Activated T-helper 17 cell treated with anti-CD3 and anti-CD28 coated beads, Interleukin-2, amount 50 U/mL, for 72 hours (primary cell): ENCODE measurements around the gene APOE. TPM values are rescaled to one million over a fixed set of nuclear protein-coding genes. Genes with fewer than 3 reads are reported as not detected.
A peak's percentile ranks its signal among the peaks of the same experiment; 100 is the strongest.
"Not testable (repeated sequence)": the region's sequence is repeated elsewhere in the genome, so short reads cannot be mapped to it uniquely, and the experiment has no call there.

Experiments
- ATAC-seq: fragments of 150-1000 bp; cut with Tn5 transposase; replicated peaks from 2 replicates; pipeline ENCODE4 v1.10.0; 2021; ENCODE audit warnings: mild to moderate bottlenecking, moderate library complexity
- H3K27ac Mint-ChIP-seq: one replicate; pipeline ENCODE4 v1.8.0; 2022; ENCODE audit warnings: mixed read lengths
- H3K27me3 Mint-ChIP-seq: one replicate; pipeline ENCODE4 v1.8.0; 2022; ENCODE audit warnings: mixed read lengths
- H3K36me3 Mint-ChIP-seq: one replicate; pipeline ENCODE4 v1.8.0; 2022; ENCODE audit warnings: low read depth, mild to moderate bottlenecking, mixed read lengths
- H3K4me1 Mint-ChIP-seq: one replicate; pipeline ENCODE4 v1.8.0; 2022; ENCODE audit warnings: mixed read lengths
- H3K4me3 Mint-ChIP-seq: one replicate; pipeline ENCODE4 v1.8.0; 2022; ENCODE audit warnings: mild to moderate bottlenecking, mixed read lengths
- H3K9me3 Mint-ChIP-seq: one replicate; pipeline ENCODE4 v1.8.0; 2022; ENCODE audit warnings: mixed read lengths
- total RNA-seq, 2 donors: library from RNA; stranded (reverse); gene quantifications; one replicate each; pipeline ENCODE4 v1.2.3, GENCODE V29; 2022

APOE gene
- total RNA-seq, 2 donors from 2014 or later, result 0.91 to 2.2 TPM

DNA sequence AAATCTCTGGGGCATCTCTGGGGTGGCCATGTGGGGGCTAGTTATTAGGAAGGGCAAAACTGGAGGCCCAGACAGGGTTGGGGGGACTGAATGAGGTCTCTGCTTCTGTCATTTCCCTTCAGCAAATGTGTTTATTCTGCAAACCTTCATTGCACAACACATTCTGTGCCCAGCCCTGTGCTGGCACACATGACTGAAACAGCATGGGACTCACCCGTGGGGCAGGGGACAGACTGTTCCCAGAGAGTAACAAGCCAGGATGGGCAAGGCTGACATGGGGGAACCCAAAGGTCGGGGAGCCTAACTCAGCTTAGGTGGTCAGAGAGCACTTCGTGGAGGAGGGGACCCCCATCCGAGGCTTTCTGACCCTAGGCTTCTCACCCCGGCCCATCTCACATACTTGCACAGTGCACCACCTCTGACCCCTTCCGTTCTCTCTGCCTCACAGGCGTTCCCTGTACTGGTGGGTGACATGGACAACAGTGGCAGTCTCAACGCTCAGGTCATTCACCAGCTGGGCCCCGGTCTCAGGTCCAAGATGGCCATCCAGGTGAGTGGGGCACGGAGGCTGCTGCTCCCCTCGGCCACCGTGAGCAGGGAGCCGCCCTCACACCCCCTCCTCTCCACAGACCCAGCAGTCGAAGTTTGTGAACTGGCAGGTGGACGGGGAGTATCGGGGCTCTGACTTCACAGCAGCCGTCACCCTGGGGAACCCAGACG is 12.1 kb upstream of the APOE start:
- Mint-ChIP-seq H3K4me3 (peak overlapping the region; percentile 82), H3K36me3 (peaks cover 76% of the 10 kb centered on the region), H3K9me3 (no peaks in the 10 kb centered on the region), H3K27ac (no peak overlapping the region), H3K27me3 (no peaks in the 10 kb centered on the region), H3K4me1 (peaks cover 27% of the 10 kb centered on the region)
- ATAC-seq, result no peak

DNA sequence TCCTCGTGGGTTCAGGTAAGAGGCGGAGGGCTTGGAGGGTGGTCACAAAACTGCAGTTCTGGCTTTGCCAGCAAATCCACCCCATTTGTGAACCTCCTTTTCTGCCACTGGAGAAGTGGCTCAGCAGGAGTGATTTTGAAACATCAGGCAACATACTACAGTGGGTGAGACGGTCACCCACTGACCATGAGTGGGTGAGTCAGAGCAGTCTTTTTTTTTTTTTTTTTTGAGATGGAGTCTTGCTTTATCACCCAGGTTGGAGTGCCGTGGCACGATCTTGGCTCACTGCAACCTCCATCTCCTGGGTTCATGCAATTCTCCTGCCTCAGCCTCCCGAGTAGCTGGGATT is 11.6 kb upstream of the APOE start:
- Mint-ChIP-seq H3K4me1 (peaks cover 26% of the 10 kb centered on the region), H3K27me3 (no peaks in the 10 kb centered on the region), H3K9me3 (no peaks in the 10 kb centered on the region), H3K4me3 (no peak overlapping the region), H3K27ac (no peak overlapping the region), H3K36me3 (peaks cover 76% of the 10 kb centered on the region)
- ATAC-seq, result no peak

DNA sequence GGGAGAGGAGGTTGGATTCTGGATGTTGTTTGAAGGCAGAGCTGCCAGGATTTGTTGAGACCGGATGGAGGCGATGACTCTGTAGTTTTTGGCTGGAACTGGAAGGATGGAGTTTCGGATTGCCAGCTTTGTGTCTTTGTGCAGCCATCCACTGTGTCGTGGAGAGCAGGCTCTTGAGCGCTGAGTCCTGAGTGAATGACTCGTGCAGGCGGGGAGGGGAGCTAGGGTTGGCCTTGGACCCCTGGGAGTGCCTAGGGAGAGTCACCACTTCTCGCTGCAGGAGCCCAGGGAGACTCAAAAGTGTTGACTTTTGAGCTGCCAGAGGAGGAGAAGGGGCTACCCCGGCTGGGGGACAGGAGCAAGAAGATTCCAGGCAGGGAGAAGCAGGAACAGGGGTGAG is 10.7 kb upstream of the APOE start:
- no peaks in the 10 kb centered on the region for H3K27me3 Mint-ChIP-seq
- H3K9me3 Mint-ChIP-seq, result no peaks in the 10 kb centered on the region
- peaks cover 23% of the 10 kb centered on the region for H3K4me1 Mint-ChIP-seq
- peaks cover 86% of the 10 kb centered on the region for H3K36me3 Mint-ChIP-seq
- H3K4me3 Mint-ChIP-seq, result no peak overlapping the region
- no peak for ATAC-seq
- no peak overlapping the region for H3K27ac Mint-ChIP-seq

DNA sequence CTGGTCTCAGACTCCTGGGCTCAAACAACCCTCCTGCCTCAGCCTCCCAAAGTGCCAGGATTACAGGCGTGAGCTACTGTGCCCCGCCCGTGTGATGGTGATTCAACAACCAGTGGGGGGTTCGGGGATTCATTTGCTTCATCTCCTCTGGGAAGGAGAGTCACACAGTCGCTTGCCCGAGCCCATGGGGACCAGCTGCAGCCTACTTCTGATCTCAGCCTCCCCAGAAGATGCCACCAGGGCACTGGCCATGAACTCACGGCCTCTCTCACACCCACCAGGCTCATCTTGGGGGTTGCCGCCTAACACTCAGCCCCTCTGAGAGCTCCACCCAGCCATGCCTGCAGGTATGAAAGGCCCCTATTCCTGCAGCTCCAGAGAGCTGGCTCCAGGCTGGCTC is 7.8 kb upstream of the APOE start:
- no peak for ATAC-seq
- no peak overlapping the region for H3K27ac Mint-ChIP-seq
- no peaks in the 10 kb centered on the region for H3K9me3 Mint-ChIP-seq
- no peaks in the 10 kb centered on the region for H3K27me3 Mint-ChIP-seq
- H3K4me3 Mint-ChIP-seq, result no peak overlapping the region
- H3K4me1 Mint-ChIP-seq, result peaks cover 7% of the 10 kb centered on the region
- H3K36me3 Mint-ChIP-seq, result peaks cover 93% of the 10 kb centered on the region

DNA sequence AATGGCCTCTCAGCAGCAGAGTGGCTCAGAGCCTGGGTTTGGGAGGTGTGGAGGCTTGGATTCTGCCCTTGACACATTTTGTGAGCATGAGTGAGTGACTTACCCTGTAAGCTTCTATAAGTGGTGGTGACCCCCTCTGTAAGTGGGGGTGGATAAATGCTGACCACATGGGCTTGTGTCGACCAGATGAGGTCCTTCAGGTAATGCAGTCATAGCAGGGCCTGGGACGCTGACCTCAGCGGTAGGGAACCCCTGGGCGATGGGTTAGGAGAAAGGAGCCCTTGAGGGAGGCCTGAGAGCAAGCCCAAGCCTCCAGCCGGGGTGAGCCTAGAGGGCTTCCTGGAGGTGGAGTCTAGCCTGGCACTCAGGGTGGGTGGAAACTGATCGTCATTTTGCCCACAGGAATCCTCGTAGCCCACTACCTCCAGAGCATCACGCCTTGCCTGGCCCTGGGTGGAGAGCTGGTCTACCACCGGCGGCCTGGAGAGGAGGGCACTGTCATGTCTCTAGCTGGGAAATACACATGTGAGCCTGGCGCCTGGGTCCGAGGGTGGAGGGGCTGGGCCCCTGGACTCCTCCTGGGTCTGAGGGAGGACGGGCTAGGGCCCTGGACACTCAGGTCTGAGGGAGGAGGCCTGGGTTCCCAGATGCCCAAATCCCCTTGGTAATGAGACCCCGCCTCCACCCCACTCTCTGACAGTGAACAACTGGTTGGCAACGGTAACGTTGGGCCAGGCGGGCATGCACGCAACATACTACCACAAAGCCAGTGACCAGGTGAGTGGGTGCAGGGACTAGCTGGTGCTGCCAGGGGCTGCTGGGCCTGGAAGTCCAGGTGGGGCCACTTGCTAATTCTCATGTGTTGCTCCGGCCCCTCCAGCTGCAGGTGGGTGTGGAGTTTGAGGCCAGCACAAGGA is 5.0 kb upstream of the APOE start:
- Mint-ChIP-seq H3K4me3 (no peak overlapping the region), H3K27me3 (no peaks in the 10 kb centered on the region), H3K27ac (no peak overlapping the region), H3K9me3 (no peaks in the 10 kb centered on the region), H3K4me1 (peaks cover 5% of the 10 kb centered on the region), H3K36me3 (peaks cover 73% of the 10 kb centered on the region)
- no peak for ATAC-seq

DNA sequence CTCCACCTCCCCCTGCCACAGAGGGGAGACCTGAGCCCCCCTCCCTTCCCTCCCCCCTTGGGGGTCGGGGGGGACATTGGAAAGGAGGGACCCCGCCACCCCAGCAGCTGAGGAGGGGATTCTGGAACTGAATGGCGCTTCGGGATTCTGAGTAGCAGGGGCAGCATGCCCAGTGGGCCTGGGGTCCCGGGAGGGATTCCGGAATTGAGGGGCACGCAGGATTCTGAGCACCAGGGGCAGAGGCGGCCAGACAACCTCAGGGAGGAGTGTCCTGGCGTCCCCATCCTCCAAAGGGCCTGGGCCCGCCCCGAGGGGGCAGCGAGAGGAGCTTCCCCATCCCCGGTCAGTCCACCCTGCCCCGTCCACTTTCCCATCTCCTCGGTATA is 2.4 kb upstream of the APOE start:
- peaks cover 10% of the 10 kb centered on the region for H3K27me3 Mint-ChIP-seq
- no peak for ATAC-seq
- H3K4me1 Mint-ChIP-seq, result peaks cover 6% of the 10 kb centered on the region
- H3K9me3 Mint-ChIP-seq, result no peaks in the 10 kb centered on the region
- H3K4me3 Mint-ChIP-seq, result no peak overlapping the region
- peaks cover 47% of the 10 kb centered on the region for H3K36me3 Mint-ChIP-seq
- no peak overlapping the region for H3K27ac Mint-ChIP-seq

DNA sequence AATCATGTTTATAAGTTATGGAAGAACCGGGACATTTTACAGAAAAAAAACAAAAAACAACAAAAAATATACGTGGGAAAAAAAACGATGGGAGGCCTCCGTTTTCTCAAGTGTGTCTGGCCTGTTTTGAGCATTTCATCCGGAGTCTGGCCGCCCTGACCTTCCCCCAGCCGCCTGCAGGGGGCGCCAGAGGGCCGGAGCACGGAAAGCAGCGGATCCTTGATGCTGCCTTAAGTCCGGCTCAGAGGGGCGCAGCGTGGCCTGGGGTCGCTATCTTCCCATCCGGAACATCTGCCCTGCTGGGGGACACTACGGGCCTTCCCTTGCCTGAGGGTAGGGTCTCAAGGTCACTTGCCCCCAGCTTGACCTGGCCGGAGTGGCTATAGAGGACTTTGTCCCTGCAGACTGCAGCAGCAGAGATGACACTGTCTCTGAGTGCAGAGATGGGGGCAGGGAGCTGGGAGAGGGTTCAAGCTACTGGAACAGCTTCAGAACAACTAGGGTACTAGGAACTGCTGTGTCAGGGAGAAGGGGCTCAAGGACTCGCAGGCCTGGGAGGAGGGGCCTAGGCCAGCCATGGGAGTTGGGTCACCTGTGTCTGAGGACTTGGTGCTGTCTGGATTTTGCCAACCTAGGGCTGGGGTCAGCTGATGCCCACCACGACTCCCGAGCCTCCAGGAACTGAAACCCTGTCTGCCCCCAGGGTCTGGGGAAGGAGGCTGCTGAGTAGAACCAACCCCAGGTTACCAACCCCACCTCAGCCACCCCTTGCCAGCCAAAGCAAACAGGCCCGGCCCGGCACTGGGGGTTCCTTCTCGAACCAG is 1.8 kb upstream of the APOE start:
- Mint-ChIP-seq H3K4me3 (no peak overlapping the region), H3K27ac (no peak overlapping the region), H3K27me3 (peaks cover 10% of the 10 kb centered on the region), H3K9me3 (no peaks in the 10 kb centered on the region), H3K4me1 (peaks cover 6% of the 10 kb centered on the region), H3K36me3 (peaks cover 44% of the 10 kb centered on the region)
- ATAC-seq, result peak; percentile 70

DNA sequence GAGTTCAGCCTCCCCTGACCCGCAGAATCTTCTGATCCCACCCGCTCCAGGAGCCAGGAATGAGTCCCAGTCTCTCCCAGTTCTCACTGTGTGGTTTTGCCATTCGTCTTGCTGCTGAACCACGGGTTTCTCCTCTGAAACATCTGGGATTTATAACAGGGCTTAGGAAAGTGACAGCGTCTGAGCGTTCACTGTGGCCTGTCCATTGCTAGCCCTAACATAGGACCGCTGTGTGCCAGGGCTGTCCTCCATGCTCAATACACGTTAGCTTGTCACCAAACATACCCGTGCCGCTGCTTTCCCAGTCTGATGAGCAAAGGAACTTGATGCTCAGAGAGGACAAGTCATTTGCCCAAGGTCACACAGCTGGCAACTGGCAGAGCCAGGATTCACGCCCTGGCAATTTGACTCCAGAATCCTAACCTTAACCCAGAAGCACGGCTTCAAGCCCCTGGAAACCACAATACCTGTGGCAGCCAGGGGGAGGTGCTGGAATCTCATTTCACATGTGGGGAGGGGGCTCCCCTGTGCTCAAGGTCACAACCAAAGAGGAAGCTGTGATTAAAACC is 1.1 kb upstream of the APOE start:
- Mint-ChIP-seq H3K9me3 (no peaks in the 10 kb centered on the region), H3K27me3 (peaks cover 10% of the 10 kb centered on the region), H3K27ac (no peak overlapping the region), H3K4me1 (peaks cover 6% of the 10 kb centered on the region), H3K4me3 (no peak overlapping the region), H3K36me3 (peaks cover 39% of the 10 kb centered on the region)
- no peak for ATAC-seq

DNA sequence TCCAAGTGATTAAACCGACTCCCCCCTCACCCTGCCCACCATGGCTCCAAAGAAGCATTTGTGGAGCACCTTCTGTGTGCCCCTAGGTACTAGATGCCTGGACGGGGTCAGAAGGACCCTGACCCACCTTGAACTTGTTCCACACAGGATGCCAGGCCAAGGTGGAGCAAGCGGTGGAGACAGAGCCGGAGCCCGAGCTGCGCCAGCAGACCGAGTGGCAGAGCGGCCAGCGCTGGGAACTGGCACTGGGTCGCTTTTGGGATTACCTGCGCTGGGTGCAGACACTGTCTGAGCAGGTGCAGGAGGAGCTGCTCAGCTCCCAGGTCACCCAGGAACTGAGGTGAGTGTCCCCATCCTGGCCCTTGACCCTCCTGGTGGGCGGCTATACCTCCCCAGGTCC is 2.0 kb downstream of the APOE start:
- peaks cover 11% of the 10 kb centered on the region for H3K27me3 Mint-ChIP-seq
- peaks cover 6% of the 10 kb centered on the region for H3K4me1 Mint-ChIP-seq
- no peak overlapping the region for H3K4me3 Mint-ChIP-seq
- H3K9me3 Mint-ChIP-seq, result no peaks in the 10 kb centered on the region
- peaks cover 11% of the 10 kb centered on the region for H3K36me3 Mint-ChIP-seq
- ATAC-seq, result no peak
- H3K27ac Mint-ChIP-seq, result no peak overlapping the region

DNA sequence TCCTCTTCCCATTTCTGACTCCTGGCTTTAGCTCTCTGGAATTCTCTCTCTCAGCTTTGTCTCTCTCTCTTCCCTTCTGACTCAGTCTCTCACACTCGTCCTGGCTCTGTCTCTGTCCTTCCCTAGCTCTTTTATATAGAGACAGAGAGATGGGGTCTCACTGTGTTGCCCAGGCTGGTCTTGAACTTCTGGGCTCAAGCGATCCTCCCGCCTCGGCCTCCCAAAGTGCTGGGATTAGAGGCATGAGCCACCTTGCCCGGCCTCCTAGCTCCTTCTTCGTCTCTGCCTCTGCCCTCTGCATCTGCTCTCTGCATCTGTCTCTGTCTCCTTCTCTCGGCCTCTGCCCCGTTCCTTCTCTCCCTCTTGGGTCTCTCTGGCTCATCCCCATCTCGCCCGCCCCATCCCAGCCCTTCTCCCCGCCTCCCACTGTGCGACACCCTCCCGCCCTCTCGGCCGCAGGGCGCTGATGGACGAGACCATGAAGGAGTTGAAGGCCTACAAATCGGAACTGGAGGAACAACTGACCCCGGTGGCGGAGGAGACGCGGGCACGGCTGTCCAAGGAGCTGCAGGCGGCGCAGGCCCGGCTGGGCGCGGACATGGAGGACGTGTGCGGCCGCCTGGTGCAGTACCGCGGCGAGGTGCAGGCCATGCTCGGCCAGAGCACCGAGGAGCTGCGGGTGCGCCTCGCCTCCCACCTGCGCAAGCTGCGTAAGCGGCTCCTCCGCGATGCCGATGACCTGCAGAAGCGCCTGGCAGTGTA is 2.7 kb downstream of the APOE start:
- Mint-ChIP-seq H3K27me3 (peaks cover 16% of the 10 kb centered on the region), H3K36me3 (peaks cover 6% of the 10 kb centered on the region), H3K4me1 (peaks cover 6% of the 10 kb centered on the region), H3K9me3 (no peaks in the 10 kb centered on the region), H3K27ac (no peak overlapping the region), H3K4me3 (no peak overlapping the region)
- ATAC-seq, result no peak

DNA sequence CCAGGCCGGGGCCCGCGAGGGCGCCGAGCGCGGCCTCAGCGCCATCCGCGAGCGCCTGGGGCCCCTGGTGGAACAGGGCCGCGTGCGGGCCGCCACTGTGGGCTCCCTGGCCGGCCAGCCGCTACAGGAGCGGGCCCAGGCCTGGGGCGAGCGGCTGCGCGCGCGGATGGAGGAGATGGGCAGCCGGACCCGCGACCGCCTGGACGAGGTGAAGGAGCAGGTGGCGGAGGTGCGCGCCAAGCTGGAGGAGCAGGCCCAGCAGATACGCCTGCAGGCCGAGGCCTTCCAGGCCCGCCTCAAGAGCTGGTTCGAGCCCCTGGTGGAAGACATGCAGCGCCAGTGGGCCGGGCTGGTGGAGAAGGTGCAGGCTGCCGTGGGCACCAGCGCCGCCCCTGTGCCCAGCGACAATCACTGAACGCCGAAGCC is 3.3 kb downstream of the APOE start:
- H3K4me1 Mint-ChIP-seq, result peaks cover 6% of the 10 kb centered on the region

DNA sequence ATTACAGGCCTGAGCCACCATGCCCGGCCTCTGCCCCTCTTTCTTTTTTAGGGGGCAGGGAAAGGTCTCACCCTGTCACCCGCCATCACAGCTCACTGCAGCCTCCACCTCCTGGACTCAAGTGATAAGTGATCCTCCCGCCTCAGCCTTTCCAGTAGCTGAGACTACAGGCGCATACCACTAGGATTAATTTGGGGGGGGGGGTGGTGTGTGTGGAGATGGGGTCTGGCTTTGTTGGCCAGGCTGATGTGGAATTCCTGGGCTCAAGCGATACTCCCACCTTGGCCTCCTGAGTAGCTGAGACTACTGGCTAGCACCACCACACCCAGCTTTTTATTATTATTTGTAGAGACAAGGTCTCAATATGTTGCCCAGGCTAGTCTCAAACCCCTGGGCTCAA is 4.2 kb downstream of the APOE start:
- Mint-ChIP-seq H3K27me3 (peaks cover 23% of the 10 kb centered on the region), H3K4me3 (no peak overlapping the region), H3K27ac (no peak overlapping the region), H3K9me3 (no peaks in the 10 kb centered on the region), H3K4me1 (peaks cover 7% of the 10 kb centered on the region), H3K36me3 (no peaks in the 10 kb centered on the region)
- no peak for ATAC-seq

More for the DNA sequence above, 3.3 kb downstream of the APOE start:
- no peak for ATAC-seq
- no peaks in the 10 kb centered on the region for H3K9me3 Mint-ChIP-seq
- H3K36me3 Mint-ChIP-seq, result peaks cover under 1% of the 10 kb centered on the region
- peaks cover 19% of the 10 kb centered on the region for H3K27me3 Mint-ChIP-seq
- no peak overlapping the region for H3K4me3 Mint-ChIP-seq
- H3K27ac Mint-ChIP-seq, result no peak overlapping the region

DNA sequence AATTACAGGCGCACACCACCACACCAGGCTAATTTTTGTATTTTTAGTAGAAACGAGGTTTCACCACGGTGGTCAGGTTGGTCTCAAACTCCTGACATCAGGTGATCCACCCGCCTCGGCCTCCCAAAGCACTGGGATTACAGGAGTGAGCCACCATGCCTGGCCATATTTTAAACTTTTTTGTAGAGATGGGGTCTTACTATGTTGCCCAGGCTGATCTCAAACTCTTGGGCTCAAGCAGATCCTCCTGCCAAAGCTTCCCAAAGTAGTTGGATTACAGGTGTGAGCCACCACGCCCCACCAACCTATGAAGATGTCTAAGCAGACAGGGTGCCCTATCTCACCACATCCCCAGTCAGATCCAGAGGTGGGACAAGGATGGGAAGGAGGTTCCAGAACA is 6.3 kb downstream of the APOE start:
- H3K4me3 Mint-ChIP-seq, H3K4me1 Mint-ChIP-seq, ATAC-seq, H3K9me3 Mint-ChIP-seq, H3K36me3 Mint-ChIP-seq, H3K27ac Mint-ChIP-seq: not testable (repeated sequence)
- peaks cover 19% of the 10 kb centered on the region for H3K27me3 Mint-ChIP-seq

DNA sequence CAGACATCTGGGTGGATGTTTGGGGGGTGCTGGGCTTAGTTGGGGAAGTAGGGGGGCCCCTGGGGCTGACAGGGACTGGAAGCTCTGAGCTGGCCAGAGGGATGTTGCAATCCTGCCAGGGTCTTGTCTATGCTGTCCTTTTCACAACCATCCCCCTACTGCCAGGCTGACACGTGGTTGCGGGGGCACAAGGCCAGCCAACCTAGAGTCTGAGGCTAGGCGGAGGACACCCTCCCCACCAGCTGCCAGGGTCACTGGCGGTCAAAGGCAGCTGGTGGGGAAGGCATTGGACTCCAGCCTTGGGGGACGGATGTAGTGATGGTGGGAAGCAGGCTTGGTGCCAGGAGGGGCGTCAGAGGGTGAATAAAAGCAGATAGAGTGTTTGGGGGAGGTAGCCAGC is 7.3 kb downstream of the APOE start:
- peaks cover 4% of the 10 kb centered on the region for H3K4me1 Mint-ChIP-seq
- H3K36me3 Mint-ChIP-seq, result no peaks in the 10 kb centered on the region
- ATAC-seq, result no peak
- H3K27ac Mint-ChIP-seq, result peak overlapping the region; percentile 15
- peak overlapping the region; percentile 98 for H3K4me3 Mint-ChIP-seq
- no peaks in the 10 kb centered on the region for H3K9me3 Mint-ChIP-seq
- H3K27me3 Mint-ChIP-seq, result peaks cover 19% of the 10 kb centered on the region
